Measurements from ENCODE around the gene C12orf75. TPM values are rescaled to one million over a fixed set of nuclear protein-coding genes. Genes with fewer than 3 reads are reported as not detected.

C12orf75 gene
- total and polyA plus RNA-seq, 2 of the 13 experiments (the other 11 are each of a cell fraction or from before 2014, with no cell fraction given), result 16.1 to 19.8 TPM

GRCh38 chr12:105358789-105359188 is 28.3 kb downstream of the C12orf75 start:
- no peaks in the 10 kb centered on the region for H3K79me2 ChIP-seq (ENCODE audit: insufficient read depth, low read length)
- POLR2A ChIA-PET, result no interaction called here
- WGBS (ENCODE audit: low lambda C conversion rate), result 93% methylated on average over 7 of the region's 7 CpGs
- no peaks in the 10 kb centered on the region for H4K20me1 ChIP-seq (ENCODE audit: insufficient read depth, low read length)
- BruUV-seq (replicated peaks), result no TSS peak
- H2AFZ ChIP-seq (ENCODE audit: low read length), result no peak overlapping the region
- no peak for DNase-seq (ENCODE audit: low spot score)
- H3K27me3 ChIP-seq (ENCODE audit: control insufficient read depth in 1 of 2, insufficient read depth in 2 of 2, low read length in 2 of 2), result no peaks in the 10 kb centered on the region
- CTCF ChIA-PET (ENCODE audit: low intra/inter-chr PET ratio, low total read pairs), result no interaction called here
- H3K9ac ChIP-seq (ENCODE audit: insufficient read depth, low read depth, low read length), result no peak overlapping the region
- H3K4me3 ChIP-seq (replicated peaks in 1 of 3; ENCODE audit: insufficient read depth in 1 of 3, low read depth in 2 of 3, low read length in 3 of 3), result no peak overlapping the region
- no peaks in the 10 kb centered on the region for H3K36me3 ChIP-seq (replicated peaks in 1 of 2; ENCODE audit: control insufficient read depth in 1 of 2, insufficient read depth in 2 of 2, low read length in 2 of 2)
- FAIRE-seq, result no peak
- intact Hi-C loops (cut with micrococcal nuclease; ENCODE audit: unreplicated experiment) (no loop called here), in situ Hi-C loops (cut with HindIII; ENCODE audit: extremely low pct_ligation_motif_present, low pct_unique_long_range_greater_than_20kb) (no loop called here)
- 0 out of 2 replicates have a peak, but pooled peaks cover 5% of the 10 kb centered on the region for H3K4me1 ChIP-seq (ENCODE audit: insufficient read depth, low read length)
- H3K27ac ChIP-seq (ENCODE audit: extremely low read length, insufficient read depth, low read length), result no peak overlapping the region
- ATAC-seq, result no peak
- no peak overlapping the region for H3K4me2 ChIP-seq (ENCODE audit: low read depth, low read length)
- no peaks in the 10 kb centered on the region for H3K9me3 ChIP-seq (ENCODE audit: low read length)
- TF ChIP-seq ZNF101 (CRISPR knock-in tag; IDR thresholded peaks at IDR 0.05; ENCODE audit: borderline replicate concordance, low read depth), result no peak
- no peak for TF ChIP-seq BCLAF1 (IDR thresholded peaks at IDR 0.05)
- no peak for TF ChIP-seq ZNF839 (CRISPR knock-in tag; IDR thresholded peaks at IDR 0.05; ENCODE audit: borderline replicate concordance)
- no peak for TF ChIP-seq KIAA2018 (CRISPR knock-in tag; IDR thresholded peaks at IDR 0.05; ENCODE audit: borderline replicate concordance)
- TF ChIP-seq ZNF260 (CRISPR knock-in tag; IDR thresholded peaks at IDR 0.05; ENCODE audit: borderline replicate concordance, low read depth), result no peak
- no peak for TF ChIP-seq ZNF576 (CRISPR knock-in tag; IDR thresholded peaks at IDR 0.05)
- TF ChIP-seq DNMT3B (CRISPR knock-in tag; conservative IDR thresholded peaks at IDR 0.05), result no peak
- no peak for TF ChIP-seq FOSL2 (CRISPR knock-in tag; IDR thresholded peaks at IDR 0.05)
- no peak for TF ChIP-seq JDP2 (CRISPR knock-in tag; IDR thresholded peaks at IDR 0.05; ENCODE audit: borderline replicate concordance)
- TF ChIP-seq ZNF615 (CRISPR knock-in tag; IDR thresholded peaks at IDR 0.05; ENCODE audit: borderline replicate concordance), result no peak
- no peak for TF ChIP-seq ZSCAN9 (CRISPR knock-in tag; IDR thresholded peaks at IDR 0.05; ENCODE audit: borderline replicate concordance)
- no peak for TF ChIP-seq LBX2 (CRISPR knock-in tag; IDR thresholded peaks at IDR 0.05; ENCODE audit: borderline replicate concordance)
- no peak for TF ChIP-seq POGZ (CRISPR knock-in tag; IDR thresholded peaks at IDR 0.05)
- no peak for TF ChIP-seq FOSL1 (CRISPR knock-in tag; IDR thresholded peaks at IDR 0.05; ENCODE audit: borderline replicate concordance)

All from HepG2 (cell line).